ENCODE results near the gene RPS17. TPM values are rescaled to one million over a fixed set of nuclear protein-coding genes. Genes with fewer than 3 reads are reported as not detected.
"Not testable (repeated sequence)": the region's sequence is repeated elsewhere in the genome, so short reads cannot be mapped to it uniquely, and the experiment has no call there.

RPS17 gene
- total RNA-seq, 2 experiments from 2014 or later, result 1,491 to 1,514 TPM

DNA sequence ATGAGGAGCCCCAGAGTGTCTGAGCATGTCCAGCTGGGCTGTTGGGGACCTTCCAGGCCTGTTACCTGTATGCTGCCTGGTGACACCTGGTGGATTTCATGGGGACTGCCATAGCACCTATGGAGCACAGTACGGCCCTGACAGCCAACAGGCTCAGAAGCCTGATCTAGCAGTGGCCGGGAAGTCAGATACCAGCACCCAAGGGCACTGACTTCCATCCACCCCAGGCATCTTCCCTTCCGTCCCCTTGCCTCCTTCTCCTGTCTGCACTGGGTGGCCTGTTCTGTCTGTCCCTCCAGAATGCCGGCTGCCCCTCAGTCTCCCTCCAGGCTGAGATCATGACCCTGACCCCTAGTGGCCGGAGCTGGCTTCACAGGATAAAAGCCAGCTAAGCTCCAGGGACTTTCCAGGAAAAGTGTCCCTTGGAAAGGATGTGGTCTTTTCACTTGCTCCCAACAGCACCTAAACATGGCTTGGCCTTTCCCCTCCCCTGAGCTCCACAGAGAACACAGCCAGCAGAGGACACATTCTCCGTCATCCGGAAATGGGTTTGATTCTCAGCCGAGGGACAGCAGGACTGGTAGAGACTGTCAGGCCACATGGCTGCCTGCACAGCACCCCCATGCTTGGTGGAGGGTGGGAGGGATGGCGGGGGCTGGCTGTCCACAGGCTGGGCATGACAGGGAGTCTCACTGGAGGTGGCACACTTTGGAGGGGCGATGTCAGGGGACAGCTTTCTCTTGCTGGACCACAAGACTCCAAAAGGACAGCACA lies 9.5 kb downstream of the RPS17 start:
- Mint-ChIP-seq H3K27me3 (no peaks in the 10 kb centered on the region), H3K4me3 (peak overlapping the region; percentile 66), H3K4me1 (peaks cover 9% of the 10 kb centered on the region), H3K27ac (peak overlapping the region; percentile 61), H3K9me3 (no peaks in the 10 kb centered on the region), H3K36me3 (peaks cover 14% of the 10 kb centered on the region)
- POLR2A ChIA-PET, result interaction anchor here (2.6 kb wide), 1 partner anchor 10 kb away, joined by 31 read pairs; the partner anchor contains the start of gene RPS17
- DNase-seq (peak; percentile 75), ATAC-seq (ENCODE audit: low read depth) (peak; percentile 86)

DNA sequence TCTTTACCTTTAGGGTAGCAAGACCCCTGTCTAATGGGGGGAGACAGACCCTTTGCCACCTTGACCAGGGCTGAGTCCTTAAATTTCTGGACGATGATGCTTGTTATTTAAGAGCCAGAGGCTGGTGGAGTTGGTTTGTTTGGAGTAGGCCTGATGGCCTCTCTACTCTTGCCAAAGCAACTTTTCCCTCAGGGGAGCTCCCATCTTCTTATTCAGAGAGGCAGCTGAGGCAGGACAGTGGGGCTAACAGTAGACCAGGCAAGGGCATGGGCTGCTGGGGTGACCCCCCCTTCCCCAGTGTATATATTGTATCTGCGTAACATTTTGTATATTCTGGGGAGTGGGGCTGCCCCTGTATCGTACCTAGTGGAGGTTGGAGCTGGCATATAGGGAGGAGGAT lies 10.3 kb downstream of the RPS17 start:
- POLR2A ChIA-PET, result interaction anchor here (2.6 kb wide), 1 partner anchor 10 kb away, joined by 31 read pairs; the partner anchor contains the start of gene RPS17
- no peak overlapping the region for H3K4me3 Mint-ChIP-seq
- H3K36me3 Mint-ChIP-seq, result peaks cover 11% of the 10 kb centered on the region

DNA sequence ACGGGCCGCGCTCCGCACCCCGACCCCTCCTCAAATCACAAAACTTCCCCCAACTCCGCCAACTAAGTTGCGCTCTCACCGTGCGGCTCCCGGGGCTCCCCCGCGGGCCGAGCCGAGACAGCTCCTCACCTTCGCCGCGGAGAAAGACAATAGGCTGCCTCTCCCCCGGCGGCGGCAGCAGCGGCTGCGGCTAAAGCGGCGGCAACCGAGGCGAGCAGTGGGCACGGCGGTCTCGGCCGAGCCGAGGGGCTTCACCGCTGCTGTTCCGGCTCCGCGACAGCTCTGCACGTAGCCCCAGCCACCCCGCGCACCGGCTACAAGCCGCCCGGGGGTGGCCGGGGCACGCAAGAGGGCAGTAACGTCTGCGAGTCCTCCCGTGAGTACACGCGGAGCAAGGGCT lies 26.7 kb downstream of the RPS17 start:
- H3K36me3 Mint-ChIP-seq; H3K27me3 Mint-ChIP-seq; POLR2A ChIA-PET; H3K4me1 Mint-ChIP-seq; H3K27ac Mint-ChIP-seq; DNase-seq; H3K4me3 Mint-ChIP-seq; H3K9me3 Mint-ChIP-seq; ATAC-seq (ENCODE audit: low read depth): not testable (repeated sequence)

More for the DNA sequence above, 10.3 kb downstream of the RPS17 start:
- Mint-ChIP-seq H3K27me3 (no peaks in the 10 kb centered on the region), H3K27ac (no peak overlapping the region), H3K9me3 (no peaks in the 10 kb centered on the region), H3K4me1 (peaks cover 9% of the 10 kb centered on the region)
- DNase-seq (no peak), ATAC-seq (ENCODE audit: low read depth) (no peak)

DNA sequence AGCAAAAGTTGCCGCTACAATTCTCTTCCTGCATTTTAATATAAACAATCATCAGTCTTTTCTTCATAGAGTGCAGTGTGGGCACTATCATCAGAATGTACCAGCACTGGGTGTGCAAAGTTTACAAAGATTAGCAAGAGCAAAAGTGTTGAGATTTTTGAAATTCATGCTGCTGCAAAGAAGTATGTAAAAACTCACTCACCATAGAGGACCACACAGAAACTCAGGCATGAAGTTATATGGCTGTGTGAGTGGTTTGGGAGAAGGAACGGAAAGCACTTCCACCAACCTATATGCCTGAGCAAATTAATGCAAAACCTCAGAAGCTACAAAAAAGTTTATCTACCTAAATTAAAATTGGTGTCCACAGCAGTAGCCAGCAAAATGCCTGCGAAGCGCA lies 32.6 kb downstream of the RPS17 start:
- H3K4me3 Mint-ChIP-seq; H3K36me3 Mint-ChIP-seq; H3K27me3 Mint-ChIP-seq; POLR2A ChIA-PET; DNase-seq; H3K27ac Mint-ChIP-seq; ATAC-seq (ENCODE audit: low read depth); H3K4me1 Mint-ChIP-seq; H3K9me3 Mint-ChIP-seq: not testable (repeated sequence)

DNA sequence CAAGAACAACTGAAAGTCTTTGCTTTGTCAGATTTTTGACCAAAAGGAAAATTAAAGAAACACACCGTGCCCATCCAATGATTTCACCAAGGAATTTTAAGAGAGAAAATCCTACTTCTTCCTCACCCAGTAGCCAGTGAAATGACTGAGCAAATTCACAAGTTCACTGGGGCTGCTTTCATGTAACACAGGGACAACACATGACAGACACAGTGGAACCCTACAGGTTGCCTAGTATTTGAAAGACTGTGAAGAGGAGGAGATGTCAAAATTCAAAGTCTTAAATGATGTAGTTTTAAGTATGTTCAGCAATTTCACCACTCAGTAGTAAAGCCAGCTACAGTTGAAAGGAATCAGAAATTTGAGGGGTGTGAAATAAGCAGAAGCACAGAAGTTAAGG lies 33.2 kb downstream of the RPS17 start:
- H3K27ac Mint-ChIP-seq; ATAC-seq (ENCODE audit: low read depth); POLR2A ChIA-PET; H3K4me3 Mint-ChIP-seq; H3K36me3 Mint-ChIP-seq; H3K4me1 Mint-ChIP-seq; H3K9me3 Mint-ChIP-seq; DNase-seq; H3K27me3 Mint-ChIP-seq: not testable (repeated sequence)

DNA sequence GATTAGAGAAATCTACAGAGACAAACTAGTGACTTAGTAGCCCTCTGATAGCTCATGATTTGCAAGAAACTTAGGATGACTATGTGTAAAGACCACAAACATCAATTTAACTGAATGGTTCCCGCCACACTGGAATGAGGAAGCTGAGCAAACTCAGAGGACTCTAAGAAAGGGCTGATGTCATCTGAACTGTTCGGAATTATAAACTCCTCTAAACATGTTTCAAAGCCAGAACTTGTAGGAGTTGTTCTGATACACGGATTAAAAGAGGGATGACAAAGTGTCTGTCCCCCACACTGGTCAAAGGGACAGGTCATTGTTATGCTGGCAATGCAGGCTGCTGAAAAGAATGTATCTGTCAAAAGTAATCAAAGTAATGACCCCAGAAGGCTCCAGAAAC lies 34.4 kb downstream of the RPS17 start:
- H3K4me3 Mint-ChIP-seq; H3K27ac Mint-ChIP-seq; H3K36me3 Mint-ChIP-seq; ATAC-seq (ENCODE audit: low read depth); H3K4me1 Mint-ChIP-seq; DNase-seq; POLR2A ChIA-PET; H3K9me3 Mint-ChIP-seq; H3K27me3 Mint-ChIP-seq: not testable (repeated sequence)

DNA sequence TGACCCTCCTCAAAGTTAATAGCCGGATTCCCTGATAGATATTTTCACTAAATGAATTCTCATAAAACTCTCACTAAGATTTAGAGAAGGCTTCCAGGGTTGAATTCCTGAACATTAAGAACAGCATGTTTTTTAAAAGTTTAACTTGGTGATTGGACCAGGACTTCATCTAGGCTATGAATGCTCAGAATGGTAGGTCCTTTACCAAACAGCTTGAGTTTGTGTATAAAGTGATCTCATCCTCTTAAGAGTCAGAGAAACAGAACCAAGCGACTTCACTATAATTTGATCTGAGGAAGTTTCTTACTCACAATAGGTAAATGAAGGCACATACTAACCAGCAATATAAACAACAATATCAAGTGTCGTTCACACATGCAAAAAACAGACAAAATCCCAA lies 36.2 kb downstream of the RPS17 start:
- not testable (repeated sequence) for H3K9me3 Mint-ChIP-seq, H3K36me3 Mint-ChIP-seq, H3K4me1 Mint-ChIP-seq

DNA sequence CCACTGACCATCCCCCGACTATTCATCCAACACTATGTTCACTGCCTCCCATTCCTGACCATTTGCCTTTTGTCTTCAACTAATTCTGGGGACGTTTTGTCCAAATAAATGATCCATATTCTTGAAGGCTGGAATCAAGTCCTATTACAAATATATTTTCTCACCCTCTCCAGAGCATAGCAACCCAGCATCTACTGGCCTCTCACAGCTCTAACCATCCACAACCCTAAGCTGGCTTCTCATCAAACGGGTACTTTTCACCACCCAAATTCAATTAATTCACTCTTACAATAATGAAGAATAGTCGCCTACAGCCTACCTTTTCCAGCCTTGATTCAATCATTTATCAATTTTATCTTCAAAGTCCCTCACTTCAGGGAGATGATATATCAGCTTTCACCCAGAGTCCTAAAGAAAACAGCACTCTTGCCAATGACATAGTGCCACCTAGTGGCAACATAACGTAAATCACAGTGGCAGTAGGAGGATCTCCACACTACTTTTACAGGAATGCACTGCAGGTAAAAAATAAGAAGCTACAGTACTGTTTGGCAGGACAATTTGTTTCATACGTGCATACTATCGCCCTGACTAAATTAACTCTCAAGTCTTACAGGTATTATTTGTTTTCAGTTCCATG lies 37.4 kb downstream of the RPS17 start:
- H3K36me3 Mint-ChIP-seq, DNase-seq, H3K4me1 Mint-ChIP-seq, POLR2A ChIA-PET, H3K9me3 Mint-ChIP-seq, H3K27ac Mint-ChIP-seq, H3K27me3 Mint-ChIP-seq, H3K4me3 Mint-ChIP-seq: not testable (repeated sequence)
- ATAC-seq (ENCODE audit: low read depth), result peak; percentile 65

More for the DNA sequence above, 36.2 kb downstream of the RPS17 start:
- DNase-seq; H3K4me3 Mint-ChIP-seq; POLR2A ChIA-PET; H3K27me3 Mint-ChIP-seq; ATAC-seq (ENCODE audit: low read depth); H3K27ac Mint-ChIP-seq: not testable (repeated sequence)

DNA sequence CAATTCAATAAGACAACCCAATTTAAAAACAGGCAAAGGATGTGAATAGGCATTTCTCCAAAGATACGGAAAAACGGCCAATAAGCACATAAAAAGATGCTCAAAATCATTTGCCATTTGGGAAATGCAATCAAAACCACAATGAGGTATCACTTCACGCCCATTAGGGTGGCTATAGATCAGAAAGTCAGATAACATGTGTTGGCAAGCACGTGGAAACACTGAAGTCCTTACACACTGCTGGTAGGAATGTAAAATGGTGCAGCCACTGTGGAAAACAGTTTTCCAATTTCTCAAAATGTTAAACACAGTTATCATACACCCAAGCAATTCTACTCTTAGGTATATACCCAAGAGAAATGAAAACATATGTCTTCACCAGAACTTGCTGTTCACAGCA lies 39.5 kb downstream of the RPS17 start:
- H3K27me3 Mint-ChIP-seq; POLR2A ChIA-PET; H3K27ac Mint-ChIP-seq; H3K4me3 Mint-ChIP-seq; H3K9me3 Mint-ChIP-seq; H3K4me1 Mint-ChIP-seq; DNase-seq; ATAC-seq (ENCODE audit: low read depth); H3K36me3 Mint-ChIP-seq: not testable (repeated sequence)

DNA sequence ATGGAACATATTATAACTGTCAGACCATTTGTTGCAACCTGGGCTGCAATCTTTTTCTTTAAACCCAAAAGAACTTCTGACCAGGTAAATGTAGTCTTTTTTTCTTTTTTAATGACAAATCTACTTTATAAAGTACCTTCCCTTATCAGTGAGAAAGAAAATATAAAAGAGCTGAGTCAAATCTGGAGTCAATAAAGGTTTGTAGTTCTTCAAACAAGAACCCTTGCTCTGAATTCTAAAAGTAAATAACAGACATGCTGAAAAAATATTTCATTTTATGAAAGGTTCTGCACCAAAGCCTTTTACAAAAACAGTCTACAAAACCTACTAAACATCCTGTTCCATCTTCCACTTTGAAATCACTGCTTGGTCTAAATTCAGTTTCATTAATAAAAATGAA lies 42.3 kb downstream of the RPS17 start:
- H3K4me3 Mint-ChIP-seq; H3K27ac Mint-ChIP-seq; DNase-seq; H3K36me3 Mint-ChIP-seq; H3K27me3 Mint-ChIP-seq; H3K4me1 Mint-ChIP-seq; H3K9me3 Mint-ChIP-seq; POLR2A ChIA-PET; ATAC-seq (ENCODE audit: low read depth): not testable (repeated sequence)

DNA sequence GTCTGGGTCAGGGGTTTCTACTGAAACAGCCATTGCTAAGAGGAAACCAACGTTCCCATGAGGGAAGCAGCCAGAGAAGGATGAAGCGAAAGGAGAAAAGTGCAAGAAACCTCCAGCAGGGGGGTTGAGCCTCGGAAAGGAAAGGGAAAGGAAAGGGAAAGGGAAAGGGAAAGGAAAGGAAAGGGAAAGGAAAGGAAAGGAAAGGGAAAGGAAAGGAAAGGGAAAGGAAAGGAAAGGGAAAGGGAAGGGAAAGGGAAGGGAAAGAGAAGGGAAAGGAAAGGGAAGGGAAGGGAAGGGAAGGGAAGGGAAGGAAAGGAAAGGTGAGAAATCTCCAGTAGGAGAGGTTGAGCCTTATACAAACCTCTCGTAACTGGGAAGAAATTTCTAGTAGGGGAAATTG lies 52.0 kb downstream of the RPS17 start:
- ATAC-seq (ENCODE audit: low read depth); H3K27ac Mint-ChIP-seq; H3K27me3 Mint-ChIP-seq; DNase-seq; H3K9me3 Mint-ChIP-seq; POLR2A ChIA-PET; H3K36me3 Mint-ChIP-seq; H3K4me1 Mint-ChIP-seq; H3K4me3 Mint-ChIP-seq: not testable (repeated sequence)

DNA sequence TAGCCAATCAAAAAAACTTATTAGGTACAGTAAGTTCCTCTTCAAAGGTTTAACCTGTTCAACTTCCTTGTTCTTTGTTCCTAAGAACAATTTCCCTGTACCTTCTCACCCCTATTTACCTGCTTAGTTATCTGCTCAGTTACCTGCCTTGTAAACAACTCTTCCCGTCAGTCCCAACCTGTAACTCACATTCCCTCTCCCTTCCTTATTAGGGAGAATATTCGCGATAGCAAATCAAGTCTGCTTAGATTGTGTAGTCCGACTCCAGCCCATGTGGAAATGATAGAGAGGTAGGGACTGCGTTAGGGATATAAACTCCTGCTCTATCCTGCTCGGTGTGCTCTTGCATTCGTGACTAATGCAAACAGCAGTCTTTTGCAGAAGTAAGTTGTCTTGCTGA lies 53.2 kb downstream of the RPS17 start:
- H3K36me3 Mint-ChIP-seq; POLR2A ChIA-PET; H3K4me3 Mint-ChIP-seq; ATAC-seq (ENCODE audit: low read depth); H3K4me1 Mint-ChIP-seq; H3K27ac Mint-ChIP-seq; DNase-seq; H3K9me3 Mint-ChIP-seq; H3K27me3 Mint-ChIP-seq: not testable (repeated sequence)

Data from activated naive CD8-positive, alpha-beta T cell treated with anti-CD3 and anti-CD28 coated beads, Interleukin-2, amount 10 ng/mL, durations not matched to agents 7 days and 5 days (primary cell).